ENCODE data around the gene ATF4. TPM values are rescaled to one million over a fixed set of nuclear protein-coding genes. Genes with fewer than 3 reads are reported as not detected.

ATF4 gene
- total and polyA plus RNA-seq, 2 of the 8 experiments (the other 6 are each of a cell fraction or from before 2014, with no cell fraction given) = 553 to 704 TPM

DNA sequence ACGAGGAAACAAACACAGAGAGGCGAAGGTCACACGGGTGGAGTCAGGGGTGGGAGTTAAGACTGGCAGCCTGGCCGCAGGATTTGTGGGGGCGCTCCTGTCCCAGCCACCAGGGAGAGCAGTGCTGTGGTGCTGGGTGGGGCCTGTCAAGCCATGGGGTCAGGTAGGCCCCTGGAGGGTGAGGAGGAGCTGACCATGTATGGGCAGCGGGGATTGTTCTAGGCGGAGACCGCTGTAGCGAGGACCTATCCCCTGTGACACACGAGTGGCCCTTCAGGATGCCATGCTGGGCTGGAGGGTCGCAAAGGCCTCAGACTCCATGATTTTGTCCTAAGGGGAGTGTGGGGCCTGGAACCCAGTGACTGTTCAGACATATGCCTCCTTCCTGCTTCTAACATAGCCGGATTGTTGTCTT, 13.7 kb downstream of the ATF4 start:
- POLR2A ChIA-PET (ENCODE audit: partially characterized antibody) = interaction anchor here (0.5 to 3.6 kb wide), 4 partner anchors 11 to 800 kb away, joined by 3 to 61 read pairs (median 8); partner anchors contain the start of genes ATF4 and RPL3
- Histone ChIP-seq H2BK20ac (ENCODE audit: low read length) (0 out of 2 replicates have a peak overlapping the region, but pooled peaks have one; percentile 21), H2BK120ac (replicated peaks; ENCODE audit: low read depth, low read length) (peak overlapping the region; percentile 12), H3K4me3 (ENCODE audit: extremely low read depth in 1 of 4, insufficient read depth in 2 of 4, low read depth in 3 of 4, low read length in 4 of 4) (peak overlapping the region in 1 of 4 experiments; percentile 48; a peak in 1 of 8 replicates), H4K5ac (ENCODE audit: insufficient read length, low read depth, low read length) (no peak overlapping the region), H3K14ac (ENCODE audit: insufficient read length) (no peak overlapping the region), H3K18ac (ENCODE audit: extremely low read depth, low read length) (no peak overlapping the region), H4K20me1 (replicated peaks in 1 of 2; ENCODE audit: control insufficient read depth in 1 of 2, insufficient read depth in 2 of 2, low read length in 2 of 2) (peaks cover 3 to 13% of the 10 kb centered on the region in 2 experiments), H3K4ac (replicated peaks; ENCODE audit: insufficient read length, low read depth, low read length) (peak overlapping the region; percentile 95), H2BK12ac (ENCODE audit: low read depth, low read length) (peak overlapping the region; percentile 91), H3K27me3 (replicated peaks in 1 of 4; ENCODE audit: control insufficient read depth in 3 of 4, extremely low read depth in 1 of 4, insufficient read depth in 3 of 4, low read length in 3 of 4) (no peaks in the 10 kb centered on the region), H3K79me1 (ENCODE audit: low read depth, low read length) (0 out of 2 replicates have a peak, but pooled peaks cover 3% of the 10 kb centered on the region), H4K8ac (ENCODE audit: extremely low read depth, insufficient read depth, low read length) (peak overlapping the region; percentile 22), H3K27ac (ENCODE audit: low read depth, low read length) (no peak overlapping the region), H3K23me2 (ENCODE audit: low read depth, low read length) (peaks cover 8% of the 10 kb centered on the region), H2AK5ac (ENCODE audit: low read depth, low read length) (0 out of 2 replicates have a peak overlapping the region, but pooled peaks have one; percentile 27), H3K9ac (replicated peaks in 1 of 4; ENCODE audit: extremely low read depth in 1 of 4, low read depth in 3 of 4, low read length in 3 of 4) (no peak overlapping the region), H3K56ac (replicated peaks; ENCODE audit: insufficient read length, low read depth, low read length) (no peak overlapping the region), H4K91ac (replicated peaks; ENCODE audit: insufficient read length, low read length) (peak overlapping the region; percentile 29), H3K4me2 (ENCODE audit: insufficient read depth in 1 of 2, low read depth in 2 of 2, low read length in 2 of 2) (peak overlapping the region; percentile 48 to 74; a peak in 3 of 4 replicates), H2AFZ (ENCODE audit: low read length) (0 out of 2 replicates have a peak overlapping the region, but pooled peaks have one; percentile 75), H3K9me3 (ENCODE audit: insufficient read depth in 2 of 2, low read depth in 1 of 2, low read length in 1 of 2) (no peaks in the 10 kb centered on the region), H2BK5ac (ENCODE audit: low read depth, low read length) (peak overlapping the region; percentile 73; the same call in 1 of the 2 replicates), H3K79me2 (ENCODE audit: control insufficient read depth in 1 of 2, insufficient read depth in 2 of 2, low read length in 2 of 2) (peaks cover 0 to 14% of the 10 kb centered on the region in 2 experiments; a peak in 2 of 4 replicates), H3K23ac (ENCODE audit: insufficient read length) (no peak overlapping the region), H3K4me1 (replicated peaks in 1 of 4; ENCODE audit: control insufficient read depth in 3 of 4, insufficient read depth in 4 of 4, low read length in 3 of 4) (peaks cover 15 to 48% (median 28%) of the 10 kb centered on the region in 4 experiments), H2BK15ac (ENCODE audit: low read length) (peak overlapping the region; percentile 21; the same call in 1 of the 2 replicates), H3K36me3 (ENCODE audit: control insufficient read depth in 2 of 4, insufficient read depth in 4 of 4, low read length in 3 of 4) (peaks cover 0 to 3% (median 0%) of the 10 kb centered on the region in 4 experiments; a peak in 1 of 8 replicates)
- no peak for FAIRE-seq
- TF ChIP-seq SP1 (IDR thresholded peaks at IDR 0.05; ENCODE audit: low read depth, low read length) = no peak
- TF ChIP-seq, protein P1, sequence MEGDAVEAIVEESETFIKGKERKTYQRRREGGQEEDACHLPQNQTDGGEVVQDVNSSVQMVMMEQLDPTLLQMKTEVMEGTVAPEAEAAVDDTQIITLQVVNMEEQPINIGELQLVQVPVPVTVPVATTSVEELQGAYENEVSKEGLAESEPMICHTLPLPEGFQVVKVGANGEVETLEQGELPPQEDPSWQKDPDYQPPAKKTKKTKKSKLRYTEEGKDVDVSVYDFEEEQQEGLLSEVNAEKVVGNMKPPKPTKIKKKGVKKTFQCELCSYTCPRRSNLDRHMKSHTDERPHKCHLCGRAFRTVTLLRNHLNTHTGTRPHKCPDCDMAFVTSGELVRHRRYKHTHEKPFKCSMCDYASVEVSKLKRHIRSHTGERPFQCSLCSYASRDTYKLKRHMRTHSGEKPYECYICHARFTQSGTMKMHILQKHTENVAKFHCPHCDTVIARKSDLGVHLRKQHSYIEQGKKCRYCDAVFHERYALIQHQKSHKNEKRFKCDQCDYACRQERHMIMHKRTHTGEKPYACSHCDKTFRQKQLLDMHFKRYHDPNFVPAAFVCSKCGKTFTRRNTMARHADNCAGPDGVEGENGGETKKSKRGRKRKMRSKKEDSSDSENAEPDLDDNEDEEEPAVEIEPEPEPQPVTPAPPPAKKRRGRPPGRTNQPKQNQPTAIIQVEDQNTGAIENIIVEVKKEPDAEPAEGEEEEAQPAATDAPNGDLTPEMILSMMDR (IDR thresholded peaks at IDR 0.05; ENCODE audit: control extremely low read depth in 1 of 3, insufficient read depth in 1 of 3, low read depth in 1 of 3, low read length in 3 of 3) = peak in 2 of 3 experiments; percentile 12 to 21; a peak in 2 of 4 replicates
- peak; percentile 41; the same call in 1 of the 2 replicates for TF ChIP-seq SRF (IDR thresholded peaks at IDR 0.05; ENCODE audit: low read depth, low read length)
- WGBS, 2 experiments (ENCODE audit: extremely low coverage in 1 of 2, insufficient coverage in 1 of 2, insufficient read length in 1 of 2, insufficient replicate concordance in 2 of 2, low coverage in 1 of 2, low lambda C conversion rate in 2 of 2, missing lambda C conversion rate in 1 of 2) = 80% methylated on average over 12 of the region's 12 CpGs; no CpG with 5 or more reads in 1 of the 2 experiments
- DNase-seq (ENCODE audit: low read depth in 1 of 2, low spot score in 2 of 2) = no peak
- CTCF ChIA-PET (ENCODE audit: partially characterized antibody) = interaction anchor here (0.6 to 21.9 kb wide), 49 partner anchors 12 to 1678 kb away, joined by 3 to 361 read pairs (median 4); partner anchors contain the start of gene MIEF1

Measured in H1 (cell line).